SK-N-SH (cell line): ENCODE measurements around the gene MLANA. TPM values are rescaled to one million over a fixed set of nuclear protein-coding genes. Genes with fewer than 3 reads are reported as not detected.

Experiments used
- CTCF ChIA-PET: fragments of 300-600, 350-600 bp; formaldehyde crosslinking; extraction: SDS; loops from one replicate; lab custom pipeline; 2021; lab: Yijun Ruan, JAX
- POLR2A ChIA-PET: fragments of 350-600 bp; sonication (Branson Sonifier 250); formaldehyde crosslinking; extraction: SDS; loops from one replicate; lab custom pipeline; 2020; ENCODE audit warnings: antibody characterized with exemption, inconsistent platforms; lab: Yijun Ruan, JAX
- DNase-seq: peaks from one replicate; pipeline ENCODE4 v3.0.0; 2012
- H2AFZ ChIP-seq: fragments of 200-600 bp; sonication (generic); 2 replicates; pipeline ENCODE4 v1.8.1; 2016; ENCODE audit warnings: antibody characterized with exemption, mild to moderate bottlenecking, low read depth
- H3F3A ChIP-seq: fragments of 200-600 bp; sonication (generic); replicated peaks from 2 replicates; pipeline ENCODE3; 2016; ENCODE audit warnings: antibody characterized with exemption, mild to moderate bottlenecking; ENCODE audit not compliant: insufficient read depth
- H3K27ac ChIP-seq, 2 experiments: fragments of 200-500 bp in 1 of 2; fragments of 200-600 bp in 1 of 2; sonication (Bioruptor generic) in 1 of 2; sonication (generic), shearing (Covaris generic) in 1 of 2; 2 replicates each; pipeline versions ENCODE4 v1.5.1 to v1.6.1; 2014 to 2016; ENCODE audit warnings: low read depth in 2 of 2, inconsistent platforms in 1 of 2, low read length in 1 of 2, mild to moderate bottlenecking in 1 of 2, mixed read lengths in 1 of 2
- H3K27me3 ChIP-seq: fragments of 200-600 bp; sonication (generic), shearing (Covaris generic); 2 replicates; pipeline ENCODE4 v1.6.1; 2016; ENCODE audit warnings: mixed run types; ENCODE audit not compliant: insufficient read depth
- H3K36me3 ChIP-seq, 2 experiments: fragments of 200-500 bp in 1 of 2; fragments of 200-600 bp in 1 of 2; sonication (Bioruptor generic) in 1 of 2; sonication (generic) in 1 of 2; replicated peaks in 1 of 2; 2 replicates each; pipeline versions ENCODE3 to v1.5.1; 2014 to 2016; ENCODE audit warnings: low read length in 1 of 2, mild to moderate bottlenecking in 1 of 2; ENCODE audit not compliant: insufficient read depth in 2 of 2, control insufficient read depth in 1 of 2
- H3K4me1 ChIP-seq, 2 experiments: fragments of 200-500 bp in 1 of 2; fragments of 200-600 bp in 1 of 2; sonication (Bioruptor generic) in 1 of 2; sonication (generic), shearing (Covaris generic) in 1 of 2; 2 replicates each; pipeline versions ENCODE4 v1.5.1 to v1.6.1; 2014 to 2016; ENCODE audit warnings: low read depth in 1 of 2, low read length in 1 of 2, mixed run types in 1 of 2; ENCODE audit not compliant: insufficient read depth in 2 of 2, control insufficient read depth in 1 of 2
- H3K4me2 ChIP-seq: fragments of 200-600 bp; sonication (generic), shearing (Covaris generic); 2 replicates; pipeline ENCODE4 v1.6.1; 2017; ENCODE audit warnings: mixed run types
- H3K4me3 ChIP-seq, 2 experiments: fragments of 200-500 bp in 1 of 2; fragments of 200-600 bp in 1 of 2; sonication (Bioruptor generic) in 1 of 2; sonication (generic), shearing (Covaris generic) in 1 of 2; 2 replicates each; pipeline versions ENCODE4 v1.5.1 to v1.8.1; 2014 to 2016; ENCODE audit warnings: low read depth in 2 of 2, inconsistent platforms in 1 of 2, low read length in 1 of 2, mild to moderate bottlenecking in 1 of 2, mixed read lengths in 1 of 2, moderate library complexity in 1 of 2
- H3K79me2 ChIP-seq: fragments of 200-600 bp; sonication (generic); 2 replicates; pipeline ENCODE4 v1.8.1; 2017; ENCODE audit warnings: mild to moderate bottlenecking; ENCODE audit not compliant: insufficient read depth
- H3K9ac ChIP-seq: fragments of 200-600 bp; sonication (generic); 2 replicates; pipeline ENCODE4 v1.6.1; 2017; ENCODE audit warnings: mixed run types
- H3K9me2 ChIP-seq: fragments of 200-600 bp; sonication (generic); 2 replicates; pipeline ENCODE4 v1.6.1; 2017; ENCODE audit warnings: mixed run types
- H3K9me3 ChIP-seq: fragments of 200-600 bp; sonication (generic); 2 replicates; pipeline ENCODE4 v1.6.1; 2017; ENCODE audit warnings: mixed run types, mild to moderate bottlenecking, moderate library complexity
- H4K20me1 ChIP-seq: fragments of 200-600 bp; sonication (generic); 2 replicates; pipeline ENCODE4 v1.6.1; 2017; ENCODE audit warnings: mild to moderate bottlenecking, mixed run types; ENCODE audit not compliant: insufficient read depth
- CHD2 ChIP-seq: fragments of 150-350 bp; IDR thresholded peaks from 2 replicates; pipeline ENCODE4 v1.6.1; 2018; ENCODE audit warnings: low read length; ENCODE audit not compliant: partially characterized antibody
- FOSL2 ChIP-seq: IDR thresholded peaks from 2 replicates; pipeline ENCODE4 v1.4.0; 2012; ENCODE audit warnings: low read depth, mild to moderate bottlenecking, moderate library complexity, borderline replicate concordance
- GABPA ChIP-seq: IDR thresholded peaks from 2 replicates; pipeline ENCODE4 v1.4.0; 2012; ENCODE audit warnings: low read depth, mild to moderate bottlenecking
- GATA2 ChIP-seq: sonication (generic); formaldehyde crosslinking; IDR thresholded peaks from 2 replicates; pipeline ENCODE4 v1.5.0; 2020; ENCODE audit warnings: mild to moderate bottlenecking, missing genetic modification reagents
- MEF2A ChIP-seq: IDR thresholded peaks from 2 replicates; pipeline ENCODE4 v1.4.0; 2012; ENCODE audit warnings: low read depth, borderline replicate concordance
- MXI1 ChIP-seq: IDR thresholded peaks from 2 replicates; pipeline ENCODE4 v1.6.1; 2012; ENCODE audit warnings: mild to moderate bottlenecking, low read depth, low read length, improper control_type of control experiment
- POLR2AphosphoS5 ChIP-seq: IDR thresholded peaks from 2 replicates; pipeline ENCODE4 v1.6.1; 2012; ENCODE audit warnings: low read depth, low read length
- RAD21 ChIP-seq: IDR thresholded peaks from 2 replicates; pipeline ENCODE4 v1.6.1; 2012; ENCODE audit warnings: mild to moderate bottlenecking, low read length
- REST ChIP-seq: IDR thresholded peaks from 2 replicates; pipeline ENCODE4 v1.6.1; 2012; ENCODE audit warnings: mild to moderate bottlenecking, low read depth, low read length, moderate library complexity
- SIN3A ChIP-seq: IDR thresholded peaks from 2 replicates; pipeline ENCODE4 v1.6.1; 2012; ENCODE audit warnings: low read depth, mild to moderate bottlenecking, low read length, moderate library complexity, borderline replicate concordance
- SMC3 ChIP-seq: IDR thresholded peaks from 2 replicates; pipeline ENCODE4 v1.6.1; 2012; ENCODE audit warnings: low read depth, low read length, improper control_type of control experiment
- TAF1 ChIP-seq: IDR thresholded peaks from 2 replicates; pipeline ENCODE4 v1.6.1; 2012; ENCODE audit warnings: low read depth, mild to moderate bottlenecking, low read length, moderate library complexity, borderline replicate concordance
- YY1 ChIP-seq: IDR thresholded peaks from 2 replicates; pipeline ENCODE4 v1.4.0; 2012; ENCODE audit warnings: low read depth, mild to moderate bottlenecking
- ZBTB33 ChIP-seq: IDR thresholded peaks from 2 replicates; pipeline ENCODE4 v1.4.0; 2012; ENCODE audit warnings: low read depth, borderline replicate concordance
- WGBS: methylation state at CpG from one replicate; pipeline ENCODE4 v1.1.6; 2017; ENCODE audit warnings: low lambda C conversion rate; 5-methylcytosine and 5-hydroxymethylcytosine counted together
- polyA plus RNA-seq, 3 experiments: library from polyadenylated mRNA; depleted of rRNA; stranded (reverse); fragments of >200 nt; gene quantifications; 2 replicates each; pipeline ENCODE4 v1.2.3, GENCODE V29; 2012
- TF ChIP-seq, protein P1 (sequence below): IDR thresholded peaks from 2 replicates; pipeline ENCODE4 v1.4.0; 2012; ENCODE audit warnings: low read depth, borderline replicate concordance
- TF ChIP-seq, protein P2 (sequence below): fragments of 150-350 bp; IDR thresholded peaks from 2 replicates; pipeline ENCODE4 v1.6.1; 2017; ENCODE audit warnings: antibody characterized with exemption, low read length, low read depth, borderline replicate concordance

The MLANA gene
- polyA plus RNA-seq, 1 of the 3 experiments (the other 2 are of a cell fraction): not detected

DNA sequence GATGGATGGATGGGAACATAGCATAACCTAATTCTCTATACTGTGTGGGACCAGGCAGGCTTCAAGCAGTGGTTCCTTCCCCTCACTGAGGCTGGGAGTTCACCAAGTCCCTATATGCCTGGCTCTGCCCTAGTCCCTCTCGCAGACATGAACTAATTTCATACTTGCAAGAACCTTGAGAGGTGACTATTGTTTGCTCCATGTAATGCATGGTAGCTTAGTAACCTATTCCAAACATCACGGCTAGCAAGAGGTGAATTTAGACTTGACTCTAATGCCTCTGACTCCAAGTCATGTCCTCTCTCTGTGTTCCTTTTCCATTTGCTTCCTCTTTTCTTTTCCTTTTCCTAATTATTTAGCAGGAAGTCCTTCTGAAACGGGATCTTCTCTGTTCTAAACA lies 31.9 kb upstream of the MLANA start:
- 38% methylated on average over 3 of the region's 3 CpGs for WGBS
- ChIA-PET POLR2A (no interaction called here), CTCF (interaction anchor here (1.2 to 1.7 kb wide), 3 partner anchors 9 to 26 kb away, joined by 3 to 6 read pairs (median 6); partner anchors contain the start of gene ERMP1)

More for the DNA sequence above, 31.9 kb upstream of the MLANA start:
- no peaks in the 10 kb centered on the region for H3K9me2 ChIP-seq
- no peak for TF ChIP-seq TAF1
- no peak for TF ChIP-seq ZBTB33
- TF ChIP-seq SMC3: no peak
- no peak for TF ChIP-seq MXI1
- TF ChIP-seq, protein P1, sequence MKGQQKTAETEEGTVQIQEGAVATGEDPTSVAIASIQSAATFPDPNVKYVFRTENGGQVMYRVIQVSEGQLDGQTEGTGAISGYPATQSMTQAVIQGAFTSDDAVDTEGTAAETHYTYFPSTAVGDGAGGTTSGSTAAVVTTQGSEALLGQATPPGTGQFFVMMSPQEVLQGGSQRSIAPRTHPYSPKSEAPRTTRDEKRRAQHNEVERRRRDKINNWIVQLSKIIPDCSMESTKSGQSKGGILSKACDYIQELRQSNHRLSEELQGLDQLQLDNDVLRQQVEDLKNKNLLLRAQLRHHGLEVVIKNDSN: no peak
- TF ChIP-seq, protein P2, sequence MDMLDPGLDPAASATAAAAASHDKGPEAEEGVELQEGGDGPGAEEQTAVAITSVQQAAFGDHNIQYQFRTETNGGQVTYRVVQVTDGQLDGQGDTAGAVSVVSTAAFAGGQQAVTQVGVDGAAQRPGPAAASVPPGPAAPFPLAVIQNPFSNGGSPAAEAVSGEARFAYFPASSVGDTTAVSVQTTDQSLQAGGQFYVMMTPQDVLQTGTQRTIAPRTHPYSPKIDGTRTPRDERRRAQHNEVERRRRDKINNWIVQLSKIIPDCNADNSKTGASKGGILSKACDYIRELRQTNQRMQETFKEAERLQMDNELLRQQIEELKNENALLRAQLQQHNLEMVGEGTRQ: no peak
- no peak for TF ChIP-seq RAD21
- no peak for TF ChIP-seq FOSL2
- no peak for TF ChIP-seq GATA2 (CRISPR knock-in tag)
- no peak for TF ChIP-seq MEF2A
- TF ChIP-seq YY1: no peak
- TF ChIP-seq CHD2: no peak
- no peak for TF ChIP-seq POLR2AphosphoS5
- TF ChIP-seq GABPA: no peak
- no peak for TF ChIP-seq REST
- no peak for TF ChIP-seq SIN3A
- H3K4me1 ChIP-seq: no peaks in the 10 kb centered on the region
- H3K27me3 ChIP-seq: no peaks in the 10 kb centered on the region
- H3K9me3 ChIP-seq: no peaks in the 10 kb centered on the region
- H3K79me2 ChIP-seq: no peaks in the 10 kb centered on the region
- DNase-seq: no peak
- H3K27ac ChIP-seq: no peak overlapping the region
- H3K4me2 ChIP-seq: no peak overlapping the region
- H3K36me3 ChIP-seq: no peaks in the 10 kb centered on the region
- no peaks in the 10 kb centered on the region for H3F3A ChIP-seq
- no peak overlapping the region for H3K9ac ChIP-seq
- H2AFZ ChIP-seq: no peak overlapping the region
- no peaks in the 10 kb centered on the region for H4K20me1 ChIP-seq
- H3K4me3 ChIP-seq: no peak overlapping the region
